ENCODE measurements around the gene CDK6.

The CDK6 gene

DNA sequence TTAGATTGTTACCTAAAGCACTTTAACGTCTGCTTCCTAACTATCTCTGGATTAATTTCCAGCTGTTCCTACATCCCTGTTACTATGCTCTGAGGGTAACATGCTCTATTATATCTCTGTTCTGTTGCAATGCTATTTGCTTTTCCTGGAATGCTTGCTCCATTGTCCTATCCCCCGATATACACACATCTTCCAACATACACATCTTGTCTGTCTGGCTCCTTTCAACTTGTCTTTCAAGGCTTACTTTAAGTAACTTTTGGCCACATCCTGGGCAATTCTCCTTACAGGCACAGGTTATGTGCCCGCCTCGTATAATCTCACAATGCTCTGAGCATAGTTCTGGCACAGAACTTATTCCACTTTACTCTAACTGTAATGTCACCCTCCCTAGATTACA is 96.2 kb downstream of the CDK6 start:
- DNase-seq (ENCODE audit: low read depth in 1 of 2, low spot score in 1 of 2), result no peak

DNA sequence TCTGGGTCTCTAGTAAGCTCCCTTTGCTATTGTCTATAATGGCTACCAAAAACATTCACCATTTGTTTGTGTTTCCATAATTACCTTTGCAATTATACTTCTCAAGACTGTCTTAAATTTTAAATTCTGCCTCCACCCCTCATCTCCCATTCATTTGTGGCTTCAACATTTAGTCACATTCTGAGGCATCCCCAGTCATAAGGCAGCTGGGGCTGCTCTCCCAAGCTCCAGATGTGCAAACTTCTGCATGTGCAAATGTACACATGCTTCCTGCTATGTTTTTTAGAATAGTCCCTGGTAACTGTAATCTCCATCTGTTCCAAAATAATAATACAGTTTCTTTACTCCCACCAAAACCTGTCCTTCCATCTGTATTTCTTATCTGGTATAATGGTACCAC is 97.3 kb downstream of the CDK6 start:
- DNase-seq (ENCODE audit: low read depth in 1 of 2, low spot score in 1 of 2), result no peak

DNA sequence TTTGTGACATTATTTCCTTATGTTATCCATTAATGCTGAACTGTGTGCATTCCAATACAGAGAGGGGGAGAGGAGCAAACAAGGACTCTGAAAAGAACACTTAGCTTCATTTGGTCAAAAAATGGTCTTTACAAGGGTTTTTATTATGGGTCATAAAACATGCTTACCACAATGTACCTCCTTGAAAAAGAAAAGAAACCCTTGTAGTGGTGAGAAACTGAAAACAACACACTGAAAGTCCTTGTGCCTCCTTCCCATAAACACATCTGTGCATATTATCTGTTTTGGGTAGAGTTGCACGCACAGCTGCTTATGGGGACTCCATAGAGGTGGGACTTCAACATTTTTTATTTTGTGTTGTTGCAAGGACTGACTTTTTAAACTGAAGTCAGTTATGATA is 98.7 kb downstream of the CDK6 start:
- no peak for DNase-seq (ENCODE audit: low read depth in 1 of 2, low spot score in 1 of 2)

DNA sequence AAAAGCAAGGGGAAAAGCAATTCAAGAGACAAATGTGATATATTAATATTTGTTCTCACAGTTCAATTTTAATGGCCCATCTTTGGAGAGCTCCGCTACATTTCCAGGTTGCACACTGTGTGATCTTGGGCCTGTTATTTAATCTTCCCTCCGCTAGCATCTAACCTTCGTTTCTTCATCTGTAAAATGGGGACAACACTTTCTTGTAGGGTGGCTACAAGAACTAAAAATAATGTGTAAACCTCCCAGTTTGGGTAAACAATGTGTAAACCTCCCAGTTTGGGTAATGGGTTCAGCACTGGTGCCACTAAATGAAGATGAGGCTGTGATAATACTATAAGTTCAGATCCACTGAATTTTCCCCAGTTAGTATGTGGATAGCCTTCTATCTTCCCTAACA is 99.5 kb downstream of the CDK6 start:
- no peak for DNase-seq (ENCODE audit: low read depth in 1 of 2, low spot score in 1 of 2)

DNA sequence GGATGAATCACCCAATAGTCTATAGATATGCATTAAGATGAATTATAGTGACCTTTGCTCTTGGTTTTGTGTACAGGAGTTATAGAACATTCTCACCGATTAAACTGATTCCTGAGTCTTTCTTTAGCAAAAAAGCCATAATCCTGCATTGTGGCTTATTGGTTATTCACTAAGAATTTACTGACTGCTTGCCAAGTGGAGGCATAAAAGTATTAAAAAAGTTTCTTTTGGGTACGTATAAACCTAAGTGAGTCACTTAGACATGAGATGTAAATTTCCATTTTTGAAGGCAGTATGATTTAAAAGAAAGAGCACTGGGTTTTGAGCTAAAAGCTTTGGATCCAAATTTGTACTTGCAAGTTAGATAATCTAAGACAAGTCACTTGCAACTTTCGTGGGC is 100.7 kb downstream of the CDK6 start:
- no peak for DNase-seq (ENCODE audit: low read depth in 1 of 2, low spot score in 1 of 2)

DNA sequence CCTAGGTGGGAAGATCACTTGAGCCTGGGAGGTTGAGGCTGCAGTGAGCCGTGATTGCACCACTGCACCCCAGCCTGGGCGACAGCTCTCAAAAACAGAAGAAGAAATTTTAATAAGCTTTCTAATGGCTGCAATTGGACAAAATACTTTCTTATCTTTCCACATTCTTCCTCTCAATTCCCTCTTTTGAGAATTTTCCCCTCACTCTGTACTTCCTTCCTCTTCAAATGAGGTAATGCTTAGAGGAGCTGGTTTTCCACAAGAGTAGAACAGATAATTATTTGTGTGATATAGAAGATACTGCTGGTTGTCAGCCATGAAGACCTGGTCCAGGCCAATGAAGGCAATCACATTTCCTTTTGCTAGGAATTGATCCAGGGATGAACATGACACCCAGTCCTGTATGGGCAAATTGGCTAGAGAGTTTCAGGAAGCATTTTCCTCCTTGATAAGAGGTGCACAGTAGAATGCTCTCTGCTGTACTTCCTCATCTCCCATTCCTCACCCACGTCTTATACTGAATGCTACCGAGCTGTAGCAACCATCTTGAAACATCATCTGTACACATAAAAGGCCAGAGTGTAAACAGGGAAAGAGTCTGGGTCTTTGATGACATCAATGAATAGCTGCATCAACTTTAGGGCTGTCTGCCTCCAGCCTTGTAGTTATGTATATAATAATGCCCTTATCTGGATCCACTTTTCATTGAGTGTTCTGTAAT is 103.9 kb downstream of the CDK6 start:
- DNase-seq (ENCODE audit: low read depth in 1 of 2, low spot score in 1 of 2), result no peak

DNA sequence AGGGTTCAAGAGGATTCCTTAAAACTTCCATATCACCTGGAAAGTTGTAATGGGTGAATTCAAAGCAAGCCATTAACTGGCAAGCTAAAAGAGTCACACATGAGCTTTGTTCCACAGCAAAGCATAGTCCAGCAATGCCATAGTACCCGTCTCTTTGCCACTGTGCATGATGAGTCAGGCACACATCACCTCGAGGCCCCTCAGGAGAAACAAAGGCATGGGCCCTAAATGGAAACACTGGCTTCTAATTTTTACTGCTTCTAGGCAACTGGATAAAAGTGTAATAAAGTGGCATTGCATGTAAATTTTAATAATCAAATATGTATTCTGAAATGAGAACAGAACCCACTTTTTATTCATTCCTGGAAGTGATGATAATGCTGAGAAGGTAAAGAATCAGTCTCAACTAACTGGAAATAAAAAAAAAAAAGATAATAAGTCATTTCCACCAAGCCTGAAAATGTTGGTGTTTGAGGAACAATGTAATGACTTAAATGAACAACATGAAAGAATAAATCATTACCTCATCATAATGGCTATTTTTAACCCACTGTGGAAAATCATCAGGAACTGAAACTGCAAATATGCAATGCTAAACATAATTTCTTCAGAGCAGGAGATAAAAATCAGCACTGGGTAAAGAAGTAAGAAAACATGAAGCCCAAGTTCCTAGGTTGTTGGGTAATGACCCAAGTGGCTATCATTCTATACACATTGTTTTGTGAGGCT is 104.9 kb downstream of the CDK6 start:
- DNase-seq (ENCODE audit: low read depth in 1 of 2, low spot score in 1 of 2), result peak in 1 of 2 donors; percentile 50

DNA sequence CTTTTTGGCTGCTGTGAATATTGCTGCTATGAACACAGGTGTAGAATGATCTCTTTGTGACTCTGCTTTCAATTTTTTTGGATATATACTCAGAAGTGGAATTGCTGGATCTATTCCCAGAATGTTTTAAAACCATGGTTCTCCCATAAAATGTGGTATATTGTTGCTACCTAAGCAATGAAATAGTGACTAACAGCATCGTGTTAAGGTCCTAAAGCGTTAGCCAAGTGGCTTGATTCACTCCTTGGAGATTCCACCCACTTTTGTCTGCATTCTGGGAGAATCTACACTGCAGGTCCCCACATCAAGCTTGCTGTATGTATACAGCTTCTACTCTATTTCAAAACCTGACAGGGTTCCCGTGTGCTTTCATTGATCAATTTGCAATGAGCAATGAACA is 105.6 kb downstream of the CDK6 start:
- no peak for DNase-seq (ENCODE audit: low read depth in 1 of 2, low spot score in 1 of 2)

DNA sequence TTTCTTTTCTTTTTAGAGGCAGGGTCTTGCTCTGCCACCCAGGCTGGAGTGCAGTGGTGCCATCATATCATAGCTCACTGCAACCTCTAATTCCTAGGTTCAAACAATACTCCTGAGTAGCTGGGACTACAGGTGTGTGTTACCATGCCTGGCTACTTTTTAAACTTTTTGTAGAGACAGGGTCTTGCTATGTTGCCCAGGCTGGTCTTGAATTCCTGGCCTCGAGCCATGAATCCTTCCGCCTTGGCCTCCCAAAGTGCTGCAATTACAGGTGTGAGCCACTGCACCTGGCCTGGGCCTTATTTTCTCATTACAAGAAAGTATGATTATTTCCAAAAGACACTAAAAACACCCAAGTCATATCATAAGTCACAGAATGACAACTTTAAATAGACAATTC is 106.6 kb downstream of the CDK6 start:
- DNase-seq (ENCODE audit: low read depth in 1 of 2, low spot score in 1 of 2), result no peak

DNA sequence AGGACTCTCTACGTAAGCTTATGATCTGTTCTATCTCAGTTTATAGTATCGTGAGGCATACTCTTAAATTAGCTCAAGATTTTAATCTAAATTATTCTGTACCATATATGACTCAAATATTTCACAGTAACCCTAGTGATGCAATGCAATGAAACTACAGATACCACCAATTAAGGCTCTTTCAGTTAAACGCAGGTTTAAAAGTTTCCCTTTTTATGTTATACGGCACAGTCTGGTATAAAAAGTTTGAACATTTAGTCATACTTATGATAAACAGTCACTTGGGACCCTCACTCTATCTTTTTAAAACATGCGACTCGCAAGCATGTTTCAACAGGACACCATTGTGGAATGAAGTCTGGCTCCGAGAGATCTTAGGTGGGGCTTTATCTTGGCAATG is 107.2 kb downstream of the CDK6 start:
- no peak for DNase-seq (ENCODE audit: low read depth in 1 of 2, low spot score in 1 of 2)

DNA sequence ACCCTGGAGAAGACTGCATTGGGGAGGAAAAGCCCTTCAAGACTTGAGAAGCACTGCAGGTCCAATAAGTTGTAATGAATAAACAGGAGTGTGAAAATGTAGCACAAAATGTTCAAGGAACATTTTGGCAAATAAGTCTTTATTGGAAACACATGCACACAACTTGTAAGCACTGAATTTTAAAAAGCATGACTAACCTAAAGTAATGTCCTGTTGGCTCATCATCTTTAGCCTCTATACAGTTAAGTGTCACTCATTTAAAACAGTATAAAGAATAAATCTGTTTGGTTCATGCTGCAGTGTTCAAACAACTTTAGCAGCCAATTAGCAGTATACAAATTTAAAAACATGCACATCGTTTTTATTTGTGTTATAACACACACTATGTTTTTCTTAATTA is 108.6 kb downstream of the CDK6 start:
- no peak for DNase-seq (ENCODE audit: low read depth in 1 of 2, low spot score in 1 of 2)

DNA sequence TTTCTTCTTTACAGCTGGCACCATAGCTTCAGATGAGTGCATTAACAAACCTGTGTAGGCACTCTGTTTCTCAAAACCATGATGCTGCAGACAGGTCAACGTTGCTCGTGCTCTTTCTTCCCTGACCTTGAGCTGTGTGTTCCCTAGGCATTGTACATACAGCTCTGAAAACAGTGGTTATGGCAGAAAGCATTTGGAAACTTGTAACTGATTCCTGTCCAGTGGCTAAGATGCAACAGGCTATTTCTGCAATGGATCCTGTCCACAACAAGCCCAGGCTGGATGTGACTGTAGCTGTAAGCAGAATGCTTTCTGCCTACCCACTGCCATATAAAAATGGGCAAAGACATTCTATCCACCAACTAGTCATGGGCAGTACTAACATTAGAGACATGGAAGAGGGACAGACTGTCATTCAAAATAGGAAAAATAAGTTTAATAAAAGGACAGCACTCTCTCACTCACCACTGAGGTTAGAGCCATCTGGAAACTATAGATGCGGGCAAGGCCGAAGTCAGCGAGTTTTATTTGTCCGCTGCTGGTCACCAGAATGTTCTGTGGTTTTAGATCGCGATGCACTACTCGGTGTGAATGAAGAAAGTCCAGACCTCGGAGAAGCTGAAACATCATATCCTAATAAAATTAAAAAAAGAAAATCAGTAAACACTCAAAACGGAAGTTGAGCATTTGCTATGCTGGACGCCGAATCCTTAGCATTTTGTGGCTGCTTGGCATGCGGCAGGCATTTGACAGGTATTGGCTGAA is 111.0 kb downstream of the CDK6 start:
- no peak for DNase-seq (ENCODE audit: low read depth in 1 of 2, low spot score in 1 of 2)

DNA sequence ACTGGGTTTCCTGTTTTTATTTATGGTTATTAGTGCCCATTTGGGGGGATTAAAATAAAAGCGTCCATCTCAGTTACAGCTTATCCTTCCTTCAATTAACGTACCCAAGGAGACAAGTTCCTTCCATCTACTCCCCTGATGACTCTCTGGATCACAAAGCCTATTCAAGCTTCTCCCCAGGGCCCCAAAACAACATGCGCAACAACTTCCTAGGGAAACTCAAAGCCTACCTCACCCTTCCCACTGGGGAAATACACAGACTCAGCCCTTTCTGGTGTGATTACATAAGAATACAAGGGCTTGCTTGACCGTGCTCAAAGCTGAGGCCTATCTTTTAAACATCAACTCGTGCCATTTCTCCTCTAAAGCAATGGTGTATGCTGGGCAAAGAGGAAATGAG is 112.4 kb downstream of the CDK6 start:
- DNase-seq (ENCODE audit: low read depth in 1 of 2, low spot score in 1 of 2), result no peak

DNA sequence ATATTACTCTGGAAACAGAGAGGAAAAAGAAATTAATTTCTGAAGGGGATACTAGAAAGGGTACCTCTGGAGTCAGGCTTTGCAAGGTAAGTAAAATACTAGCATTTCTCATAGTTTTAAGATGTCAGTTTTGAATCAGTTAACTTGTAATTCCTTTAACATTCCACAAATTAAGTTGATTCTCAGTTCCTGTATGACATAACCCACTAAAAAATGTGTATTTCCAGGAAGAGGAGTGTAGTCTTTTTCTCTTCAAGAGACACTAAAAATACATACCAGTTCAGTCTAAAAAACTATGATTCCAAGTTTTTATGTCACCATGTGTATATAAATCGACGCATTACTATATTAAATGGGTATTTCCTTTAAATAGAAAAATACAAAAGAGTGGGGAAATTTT is 113.2 kb downstream of the CDK6 start:
- no peak for DNase-seq (ENCODE audit: low read depth in 1 of 2, low spot score in 1 of 2)

DNA sequence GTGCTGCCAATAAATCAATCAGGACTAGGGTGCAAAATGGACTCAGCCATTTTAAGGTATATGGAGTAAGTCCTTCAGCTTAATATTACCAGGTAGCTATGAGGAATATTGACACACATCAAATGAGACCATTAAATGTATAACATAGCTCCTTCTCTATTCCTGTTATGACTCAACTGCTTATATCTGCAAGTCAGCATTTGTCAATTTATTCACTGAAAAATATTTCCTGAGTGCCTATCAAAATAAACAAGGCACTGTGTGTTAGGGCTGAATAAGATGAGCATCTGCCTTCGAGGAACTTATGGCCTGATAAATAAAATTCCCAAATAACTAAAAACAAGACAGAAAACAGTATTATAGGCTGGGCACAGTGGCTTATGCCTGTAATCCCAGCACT is 113.8 kb downstream of the CDK6 start:
- DNase-seq (ENCODE audit: low read depth in 1 of 2, low spot score in 1 of 2), result no peak

DNA sequence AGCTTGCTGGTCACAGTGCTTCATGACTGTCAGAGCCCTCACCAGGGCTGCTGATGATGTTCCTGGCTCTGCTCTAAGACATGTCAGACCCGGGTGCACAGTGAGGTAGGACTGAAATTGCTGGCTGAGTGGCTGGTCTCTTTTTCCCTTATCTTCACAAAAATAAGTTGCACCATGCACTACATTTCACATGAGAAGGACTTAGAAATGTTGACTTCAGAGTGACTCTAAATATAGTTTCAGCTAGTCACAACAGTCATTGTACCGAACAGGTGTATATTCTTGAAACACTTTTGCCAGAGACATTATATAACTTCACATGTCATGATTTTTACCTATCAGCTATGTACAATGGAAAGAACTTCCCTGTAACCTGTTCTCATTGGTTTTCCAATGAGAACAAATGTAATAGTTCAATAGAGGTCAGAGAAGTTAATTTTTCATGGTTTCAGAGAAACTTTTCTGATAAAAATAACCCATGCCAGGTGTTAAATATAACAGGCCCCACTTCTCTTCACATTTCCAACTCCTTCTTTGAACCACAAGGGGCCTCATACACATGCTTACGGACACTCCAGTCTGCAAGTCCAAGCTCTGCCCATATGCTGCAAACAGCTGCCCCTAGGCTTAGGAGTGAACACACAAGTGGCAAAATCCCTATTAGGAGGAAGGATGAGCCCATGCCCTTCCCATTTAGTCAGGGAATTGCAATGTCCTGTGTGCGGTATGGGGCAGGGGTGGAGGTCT is 115.6 kb downstream of the CDK6 start:
- DNase-seq (ENCODE audit: low read depth in 1 of 2, low spot score in 1 of 2), result no peak

DNA sequence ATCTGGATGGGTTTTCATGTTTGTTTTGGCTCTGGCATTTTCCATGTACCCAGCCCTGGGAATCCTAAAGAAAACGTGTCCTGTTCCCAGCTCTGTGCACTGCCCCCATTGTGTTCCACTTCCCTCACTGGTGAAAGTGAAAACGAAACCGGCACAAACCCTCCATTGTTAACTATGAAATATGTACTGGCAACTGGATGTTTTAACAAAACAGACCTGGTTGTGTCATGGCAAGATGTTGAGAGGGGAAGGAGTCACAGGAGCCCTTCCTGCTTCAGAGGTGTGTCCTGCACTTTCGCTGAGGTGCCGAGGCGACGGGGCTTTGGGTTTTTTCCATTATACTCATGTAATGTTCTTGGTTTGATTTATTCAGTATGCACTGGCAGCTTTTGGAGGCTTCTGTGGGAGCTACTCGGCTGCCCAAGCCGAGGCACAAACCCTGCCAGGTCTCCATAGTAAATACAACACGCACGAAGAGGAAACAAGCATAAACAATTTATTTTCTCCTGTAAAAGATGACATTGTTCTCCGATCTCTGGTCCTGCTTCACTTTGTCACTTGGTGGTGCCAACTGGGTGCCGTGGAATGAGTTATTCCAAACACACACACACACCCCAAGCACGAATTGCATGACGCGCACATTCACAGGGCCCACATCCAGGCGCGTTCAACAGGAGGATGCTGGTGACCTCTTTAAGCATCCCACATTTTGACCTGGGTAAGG is 118.2 kb downstream of the CDK6 start:
- peak in 1 of 2 donors; percentile 66 for DNase-seq (ENCODE audit: low read depth in 1 of 2, low spot score in 1 of 2)

DNA sequence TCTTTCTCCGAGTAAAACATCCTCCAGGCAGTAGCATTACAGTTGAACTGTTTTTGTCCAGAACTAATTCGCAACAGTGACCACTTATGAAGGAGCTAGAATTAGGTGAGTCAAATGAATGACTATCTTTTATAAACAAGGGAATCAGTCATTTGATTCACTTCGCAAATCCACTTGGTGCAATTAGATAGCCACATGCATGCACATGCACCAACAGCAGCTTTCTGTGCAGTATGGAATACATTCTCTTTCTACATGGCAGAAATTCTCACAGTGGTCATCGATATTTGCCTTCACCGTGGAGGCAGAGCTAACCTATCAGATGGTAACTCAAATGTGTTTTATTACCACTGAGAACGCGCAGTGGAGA is 118.8 kb downstream of the CDK6 start:
- no peak for DNase-seq (ENCODE audit: low read depth in 1 of 2, low spot score in 1 of 2)

DNA sequence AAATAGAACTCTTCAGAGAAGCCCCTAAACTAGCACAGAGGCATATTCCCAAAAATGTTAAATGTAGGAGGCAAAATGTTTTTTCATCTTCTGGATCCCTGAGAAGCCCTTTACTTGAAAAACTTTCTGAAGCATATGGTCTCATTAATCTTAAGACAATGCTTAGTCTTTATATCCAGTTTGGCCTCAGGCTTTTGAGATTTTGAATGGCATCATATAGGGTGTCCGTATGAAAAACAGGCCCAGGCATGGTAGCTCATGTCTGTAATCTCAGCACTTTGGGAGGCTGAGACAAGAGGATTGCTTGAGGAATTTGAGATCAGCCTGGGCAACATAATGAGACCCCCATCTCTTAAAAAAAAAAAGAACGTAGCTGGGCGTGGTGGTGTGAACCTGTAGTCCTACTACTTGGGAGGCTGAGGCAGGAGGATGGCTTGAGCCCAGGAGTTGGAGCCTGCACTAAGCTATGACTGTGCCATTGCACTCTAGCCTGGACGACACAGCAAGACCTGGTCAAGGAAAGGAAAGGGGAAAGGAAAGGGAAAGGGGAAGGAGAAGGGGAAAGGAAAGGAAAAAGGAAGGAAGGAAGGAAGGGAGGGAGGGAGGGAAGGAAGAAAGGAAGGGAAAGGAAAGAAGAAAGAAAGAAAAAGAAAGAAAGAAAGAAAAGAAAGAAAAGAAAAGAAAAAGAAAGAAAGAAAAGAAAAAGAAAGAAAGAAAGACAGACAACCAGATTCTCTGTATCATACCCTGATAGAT is 119.4 kb downstream of the CDK6 start:
- no peak for DNase-seq (ENCODE audit: low read depth in 1 of 2, low spot score in 1 of 2)

DNA sequence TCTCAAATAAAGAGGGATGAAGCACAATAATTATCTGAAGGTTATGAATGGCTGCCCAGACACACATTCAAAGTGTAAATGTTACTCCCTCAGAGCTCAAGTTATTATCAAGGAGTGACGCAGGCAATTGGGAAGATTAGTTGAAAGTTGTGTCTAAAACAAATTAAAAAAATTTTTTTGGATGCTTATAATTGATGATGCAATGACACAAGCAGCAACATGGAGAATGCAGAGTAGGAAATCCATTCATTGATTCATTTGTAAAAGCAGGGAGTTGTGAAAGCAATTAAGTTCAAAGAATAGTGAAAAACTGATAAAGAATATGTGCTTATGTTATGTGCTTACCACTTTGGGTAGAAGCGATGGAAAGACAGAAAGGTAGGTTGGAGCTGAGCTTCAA is 120.4 kb downstream of the CDK6 start:
- DNase-seq (ENCODE audit: low read depth in 1 of 2, low spot score in 1 of 2), result no peak
